GM18520 (cell line): Measurements from ENCODE around the gene RBL2.
"Not testable (repeated sequence)": the region's sequence is repeated elsewhere in the genome, so short reads cannot be mapped to it uniquely, and the experiment has no call there.

ENCODE experiments used
- ATAC-seq: cut with Tn5 transposase; IDR thresholded peaks from one replicate; pipeline ENCODE4 v1.9.1; 2021; ENCODE audit not compliant: unreplicated experiment

Gene RBL2

GRCh38 chr16:53434377-53435065 is at the start of gene RBL2:
TSS of gene RBL2 (plus strand) at chr16:53434471. CDS start at chr16:53434557, 86 bp downstream.
- ATAC-seq: peak; percentile 66

- not testable (repeated sequence) for ATAC-seq
Measured at GRCh38 chr16:53384610-53385009, 49.7 kb upstream of the RBL2 start.

GRCh38 chr16:53404959-53405358 is 29.3 kb upstream of the RBL2 start:
- ATAC-seq: no peak

GRCh38 chr16:53412549-53412948 is 21.7 kb upstream of the RBL2 start:
- no peak for ATAC-seq

GRCh38 chr16:53413864-53414263 is 20.4 kb upstream of the RBL2 start:
- no peak for ATAC-seq

- no peak for ATAC-seq
Measured at GRCh38 chr16:53414381-53414780, 19.9 kb upstream of the RBL2 start.

GRCh38 chr16:53415504-53415903 is 18.8 kb upstream of the RBL2 start:
- no peak for ATAC-seq

- no peak for ATAC-seq
Measured at GRCh38 chr16:53417011-53417410, 17.3 kb upstream of the RBL2 start.

GRCh38 chr16:53417976-53418375 is 16.3 kb upstream of the RBL2 start:
- ATAC-seq: no peak

- not testable (repeated sequence) for ATAC-seq
Measured at GRCh38 chr16:53419383-53419709, 14.9 kb upstream of the RBL2 start.

GRCh38 chr16:53421248-53421647 is 13.0 kb upstream of the RBL2 start:
- no peak for ATAC-seq

GRCh38 chr16:53423968-53424367 is 10.3 kb upstream of the RBL2 start:
- not testable (repeated sequence) for ATAC-seq

GRCh38 chr16:53428681-53429080 is 5.6 kb upstream of the RBL2 start:
- no peak for ATAC-seq

- no peak for ATAC-seq
Measured at GRCh38 chr16:53429221-53429943, 4.9 kb upstream of the RBL2 start.

GRCh38 chr16:53430363-53430762 is 3.9 kb upstream of the RBL2 start:
- ATAC-seq: no peak

- no peak for ATAC-seq
Measured at GRCh38 chr16:53433509-53433908, 762 bp upstream of the RBL2 start.

GRCh38 chr16:53433930-53434376 is 318 bp upstream of the RBL2 start:
- no peak for ATAC-seq

GRCh38 chr16:53435066-53435688 is 906 bp downstream of the RBL2 start:
- ATAC-seq: peak; percentile 88

- no peak for ATAC-seq
Measured at GRCh38 chr16:53440125-53440524, 5.9 kb downstream of the RBL2 start.

GRCh38 chr16:53445534-53445933 is 11.3 kb downstream of the RBL2 start:
- no peak for ATAC-seq

- no peak for ATAC-seq
Measured at GRCh38 chr16:53446090-53446489, 11.8 kb downstream of the RBL2 start.
